MCF 10A (cell line): ENCODE measurements around the gene ALPP. TPM values are rescaled to one million over a fixed set of nuclear protein-coding genes. Genes with fewer than 3 reads are reported as not detected.
"Not testable (repeated sequence)": the region's sequence is repeated elsewhere in the genome, so short reads cannot be mapped to it uniquely, and the experiment has no call there.

Experiments
- BruUV-seq: library from RNA; stranded (reverse); fragments of 400-500 nt; replicated peaks from 2 replicates; lab custom pipeline; 2021; lab: Mats Ljungman, UMichigan
- CTCF ChIA-PET: fragments of 300-600 bp; sonication (Branson Sonifier 250); formaldehyde crosslinking; extraction: SDS; loops from one replicate; lab custom pipeline; 2021; ENCODE audit warnings: antibody characterized with exemption, inconsistent platforms; lab: Yijun Ruan, JAX
- POLR2A ChIA-PET: fragments of 300-600, 350-650 bp; sonication (Branson Sonifier 250); formaldehyde crosslinking; extraction: SDS; loops from one replicate; lab custom pipeline; 2020; ENCODE audit warnings: antibody characterized with exemption, inconsistent platforms; lab: Yijun Ruan, JAX
- DNase-seq: peaks from one replicate; pipeline ENCODE4 v3.0.0-alpha.2; 2018; ENCODE audit not compliant: unreplicated experiment
- H3K27ac Mint-ChIP-seq: one replicate; pipeline ENCODE4 v1.8.0; 2022; ENCODE audit warnings: mild to moderate bottlenecking, low read depth, mixed read lengths; ENCODE audit not compliant: unreplicated experiment
- H3K27me3 Mint-ChIP-seq: one replicate; pipeline ENCODE4 v1.8.0; 2022; ENCODE audit warnings: mixed read lengths; ENCODE audit not compliant: insufficient read depth, unreplicated experiment
- H3K36me3 Mint-ChIP-seq: one replicate; pipeline ENCODE4 v1.8.0; 2022; ENCODE audit warnings: mild to moderate bottlenecking, moderate library complexity, mixed read lengths; ENCODE audit not compliant: insufficient read depth, unreplicated experiment
- H3K4me1 Mint-ChIP-seq: one replicate; pipeline ENCODE4 v1.8.0; 2022; ENCODE audit warnings: mixed read lengths; ENCODE audit not compliant: insufficient read depth, unreplicated experiment
- H3K4me3 Mint-ChIP-seq: one replicate; pipeline ENCODE4 v1.8.0; 2022; ENCODE audit warnings: mild to moderate bottlenecking, moderate library complexity, mixed read lengths; ENCODE audit not compliant: unreplicated experiment
- H3K9me3 Mint-ChIP-seq: one replicate; pipeline ENCODE4 v1.8.0; 2022; ENCODE audit warnings: mixed read lengths; ENCODE audit not compliant: unreplicated experiment
- intact Hi-C: fragments of 100-400 bp; cut with micrococcal nuclease; formaldehyde crosslinking; loops from 2 replicates; pipeline ENCODE4 v1.14.1; 2022
- total RNA-seq: library from RNA; stranded (reverse); gene quantifications from 2 replicates; pipeline ENCODE4 v1.2.3, GENCODE V29; 2022
- TF ChIP-seq, protein P1 (sequence below): fragments of 200-600 bp; IDR thresholded peaks from one replicate; pipeline ENCODE4 v1.8.0; 2022; ENCODE audit warnings: antibody characterized with exemption, mild to moderate bottlenecking; ENCODE audit not compliant: unreplicated experiment

Gene ALPP
- total RNA-seq, 1 experiment from 2014 or later: 0.35 TPM

DNA sequence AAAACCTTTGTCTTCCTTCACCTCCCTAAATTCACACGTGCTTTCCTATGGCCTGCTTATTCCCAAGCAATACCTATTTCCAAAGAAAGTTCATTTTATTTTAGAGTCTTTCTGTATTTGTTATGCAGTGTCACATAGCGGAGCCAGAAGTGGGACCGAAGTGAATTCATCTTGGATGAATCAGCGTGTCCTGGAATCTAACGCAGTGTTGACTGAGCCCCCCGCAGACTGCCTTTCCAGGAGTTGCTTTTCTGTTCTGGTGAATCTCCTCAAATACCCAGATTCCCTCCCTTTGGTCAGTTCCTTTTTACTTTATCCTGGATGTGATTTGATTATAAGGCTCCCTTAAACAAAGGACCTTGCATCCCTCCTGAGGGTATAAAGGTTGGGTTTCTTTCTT, 10.8 kb downstream of the ALPP start:
- ChIA-PET CTCF (no interaction called here), POLR2A (no interaction called here)
- Mint-ChIP-seq H3K4me1 (no peaks in the 10 kb centered on the region), H3K9me3 (no peaks in the 10 kb centered on the region), H3K4me3 (no peak overlapping the region), H3K27me3 (peaks cover 54% of the 10 kb centered on the region), H3K27ac (no peak overlapping the region), H3K36me3 (no peaks in the 10 kb centered on the region)
- intact Hi-C loops: no loop called here
- no TSS peak for BruUV-seq
- no peak for DNase-seq
- TF ChIP-seq, protein P1, sequence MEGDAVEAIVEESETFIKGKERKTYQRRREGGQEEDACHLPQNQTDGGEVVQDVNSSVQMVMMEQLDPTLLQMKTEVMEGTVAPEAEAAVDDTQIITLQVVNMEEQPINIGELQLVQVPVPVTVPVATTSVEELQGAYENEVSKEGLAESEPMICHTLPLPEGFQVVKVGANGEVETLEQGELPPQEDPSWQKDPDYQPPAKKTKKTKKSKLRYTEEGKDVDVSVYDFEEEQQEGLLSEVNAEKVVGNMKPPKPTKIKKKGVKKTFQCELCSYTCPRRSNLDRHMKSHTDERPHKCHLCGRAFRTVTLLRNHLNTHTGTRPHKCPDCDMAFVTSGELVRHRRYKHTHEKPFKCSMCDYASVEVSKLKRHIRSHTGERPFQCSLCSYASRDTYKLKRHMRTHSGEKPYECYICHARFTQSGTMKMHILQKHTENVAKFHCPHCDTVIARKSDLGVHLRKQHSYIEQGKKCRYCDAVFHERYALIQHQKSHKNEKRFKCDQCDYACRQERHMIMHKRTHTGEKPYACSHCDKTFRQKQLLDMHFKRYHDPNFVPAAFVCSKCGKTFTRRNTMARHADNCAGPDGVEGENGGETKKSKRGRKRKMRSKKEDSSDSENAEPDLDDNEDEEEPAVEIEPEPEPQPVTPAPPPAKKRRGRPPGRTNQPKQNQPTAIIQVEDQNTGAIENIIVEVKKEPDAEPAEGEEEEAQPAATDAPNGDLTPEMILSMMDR: no peak

DNA sequence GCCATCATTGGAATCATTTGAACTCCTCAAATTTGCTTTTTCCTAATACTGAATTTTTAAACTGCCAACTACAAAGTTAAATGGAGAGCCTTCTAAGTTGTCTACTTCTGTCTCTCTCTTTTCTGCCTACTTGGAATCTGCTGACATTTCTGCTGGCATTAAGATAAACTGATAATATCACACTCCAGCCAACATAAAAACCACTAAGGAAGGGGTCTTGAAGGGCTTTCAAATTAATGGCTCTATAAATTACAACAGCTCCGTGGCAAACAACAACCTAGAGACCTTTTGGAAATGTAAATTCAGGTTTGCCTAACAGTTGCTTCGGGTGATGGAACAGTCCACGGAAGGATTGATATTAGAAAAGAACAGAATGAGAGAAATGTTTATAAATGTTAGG, 12.1 kb downstream of the ALPP start:
- ChIA-PET POLR2A (no interaction called here), CTCF (interaction anchor here (0.7 to 0.8 kb wide), 3 partner anchors 18 to 46 kb away, joined by 3 to 4 read pairs (median 3); no protein-coding TSS in a partner anchor)
- Mint-ChIP-seq H3K9me3 (no peaks in the 10 kb centered on the region), H3K27ac (no peak overlapping the region), H3K27me3 (peaks cover 40% of the 10 kb centered on the region), H3K36me3 (no peaks in the 10 kb centered on the region), H3K4me3 (no peak overlapping the region), H3K4me1 (peaks cover 6% of the 10 kb centered on the region)
- TF ChIP-seq, protein P1: no peak
- BruUV-seq: no TSS peak
- intact Hi-C loops: no loop called here
- DNase-seq: no peak

DNA sequence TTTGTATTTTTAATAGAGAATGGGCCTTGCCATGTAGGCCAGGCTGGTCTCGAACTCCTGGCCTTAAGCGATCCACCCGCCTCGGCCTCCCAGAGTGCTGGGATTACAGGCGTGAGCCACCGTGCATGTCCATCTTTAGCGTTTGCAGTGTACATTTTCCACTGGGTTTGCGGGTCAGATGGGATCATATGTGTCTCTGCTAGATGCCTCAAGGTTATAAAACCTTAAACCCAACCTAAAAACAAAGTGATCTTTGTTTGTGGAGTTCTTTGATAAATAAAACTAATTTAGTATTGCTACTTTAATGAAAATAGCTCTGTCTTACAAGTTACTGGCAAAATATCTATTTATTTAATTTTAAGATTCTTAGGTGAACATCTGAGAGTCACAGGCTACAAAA, 15.0 kb downstream of the ALPP start:
- no peak overlapping the region for H3K27ac Mint-ChIP-seq
- CTCF ChIA-PET: no interaction called here
- intact Hi-C loops: no loop called here

DNA sequence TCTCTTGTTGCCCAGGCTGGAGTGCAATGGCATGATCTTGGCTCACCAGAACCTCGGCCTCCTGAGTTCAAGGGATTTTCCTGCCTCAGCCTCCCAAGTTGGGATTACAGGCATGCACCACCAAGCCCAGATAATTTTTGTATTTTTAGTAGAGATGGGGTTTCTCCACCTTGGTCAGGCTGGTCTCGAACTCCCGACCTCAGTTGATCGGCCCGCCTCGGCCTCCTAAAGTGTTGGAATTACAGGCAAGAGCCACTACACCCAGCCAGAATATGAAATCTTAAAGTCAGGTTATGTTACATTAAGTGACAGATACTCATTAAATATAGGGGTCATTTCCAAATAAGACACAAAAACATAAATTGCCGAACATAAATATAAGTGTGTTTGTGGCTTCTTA, 15.9 kb downstream of the ALPP start:
- H3K27ac Mint-ChIP-seq, DNase-seq, POLR2A ChIA-PET, BruUV-seq, H3K36me3 Mint-ChIP-seq, H3K4me1 Mint-ChIP-seq, intact Hi-C loops, H3K4me3 Mint-ChIP-seq, H3K9me3 Mint-ChIP-seq: not testable (repeated sequence)
- CTCF ChIA-PET: interaction anchor here (0.7 kb wide), 1 partner anchor 780 kb away, joined by 3 read pairs; no protein-coding TSS in a partner anchor
- peaks cover 23% of the 10 kb centered on the region for H3K27me3 Mint-ChIP-seq

More for the DNA sequence above, 15.0 kb downstream of the ALPP start:
- Mint-ChIP-seq H3K9me3 (no peaks in the 10 kb centered on the region), H3K36me3 (no peaks in the 10 kb centered on the region), H3K27me3 (peaks cover 27% of the 10 kb centered on the region), H3K4me1 (peaks cover 9% of the 10 kb centered on the region), H3K4me3 (no peak overlapping the region)
- DNase-seq: no peak
- no TSS peak for BruUV-seq
- POLR2A ChIA-PET: no interaction called here
- TF ChIP-seq, protein P1: no peak

- H3K36me3 Mint-ChIP-seq: no peaks in the 10 kb centered on the region
- TF ChIP-seq, protein P1: no peak
- no peak overlapping the region for H3K27ac Mint-ChIP-seq
- no TSS peak for BruUV-seq
- H3K4me3 Mint-ChIP-seq: no peak overlapping the region
- H3K27me3 Mint-ChIP-seq: peaks cover 19% of the 10 kb centered on the region
- CTCF ChIA-PET: no interaction called here
- H3K9me3 Mint-ChIP-seq: no peaks in the 10 kb centered on the region
- no peak for DNase-seq
- peaks cover 9% of the 10 kb centered on the region for H3K4me1 Mint-ChIP-seq
- POLR2A ChIA-PET: no interaction called here
- intact Hi-C loops: no loop called here
These were observed 17.0 kb downstream of the ALPP start for GRCh38 chr2:232395586-232395985.
